Measurements from ENCODE around the gene CPM.
"Not testable (repeated sequence)": the region's sequence is repeated elsewhere in the genome, so short reads cannot be mapped to it uniquely, and the experiment has no call there.

Gene CPM

GRCh38 chr12:68851592-68852306 is 81.2 kb downstream of the CPM start:
- DNase-seq (ENCODE audit: low read depth): no peak

- no peak for DNase-seq (ENCODE audit: low read depth)
Measured at GRCh38 chr12:68850390-68850789, 82.6 kb downstream of the CPM start.

GRCh38 chr12:68846811-68847210 is 86.2 kb downstream of the CPM start:
- no peak for DNase-seq (ENCODE audit: low read depth)

- DNase-seq (ENCODE audit: low read depth): no peak
Measured at GRCh38 chr12:68844788-68845695, 87.9 kb downstream of the CPM start.

- DNase-seq (ENCODE audit: low read depth): no peak
Measured at GRCh38 chr12:68844318-68844745, 88.6 kb downstream of the CPM start.

GRCh38 chr12:68842784-68843567 is 90.0 kb downstream of the CPM start:
- DNase-seq (ENCODE audit: low read depth): no peak

- DNase-seq (ENCODE audit: low read depth): no peak
Measured at GRCh38 chr12:68842123-68842522, 90.8 kb downstream of the CPM start.

- no peak for DNase-seq (ENCODE audit: low read depth)
Measured at GRCh38 chr12:68841717-68842116, 91.3 kb downstream of the CPM start.

- not testable (repeated sequence) for DNase-seq (ENCODE audit: low read depth)
Measured at GRCh38 chr12:68841175-68841574, 91.8 kb downstream of the CPM start.

GRCh38 chr12:68839183-68840147 is 93.5 kb downstream of the CPM start:
- no peak for DNase-seq (ENCODE audit: low read depth)

GRCh38 chr12:68838046-68838886 is 94.7 kb downstream of the CPM start:
- no peak for DNase-seq (ENCODE audit: low read depth)

- no peak for DNase-seq (ENCODE audit: low read depth)
Measured at GRCh38 chr12:68837215-68837614, 95.8 kb downstream of the CPM start.

GRCh38 chr12:68835333-68835908 is 97.5 kb downstream of the CPM start:
- DNase-seq (ENCODE audit: low read depth): no peak

GRCh38 chr12:68833508-68833907 is 99.5 kb downstream of the CPM start:
- DNase-seq (ENCODE audit: low read depth): no peak

- DNase-seq (ENCODE audit: low read depth): no peak
Measured at GRCh38 chr12:68832504-68832867, 100.5 kb downstream of the CPM start.

GRCh38 chr12:68831751-68832503 is 101.0 kb downstream of the CPM start:
- DNase-seq (ENCODE audit: low read depth): no peak

- no peak for DNase-seq (ENCODE audit: low read depth)
Measured at GRCh38 chr12:68831272-68831671, 101.7 kb downstream of the CPM start.

- no peak for DNase-seq (ENCODE audit: low read depth)
Measured at GRCh38 chr12:68828672-68829068, 104.3 kb downstream of the CPM start.

All from stimulated activated CD8-positive, alpha-beta memory T cell treated with anti-CD3 and anti-CD28 coated beads, Interleukin-15, amount 100 ng/mL, for 24 hours (primary cell).